Peyer's patch (tissue), 4 donors: ENCODE measurements around the gene CPNE6.

ENCODE experiments used
- CTCF ChIP-seq, 6 experiments: fragments of 450-650 bp in 4 of 6; fragments of 200-600 bp in 2 of 6; sonication (generic) in 1 of 6; IDR thresholded peaks; one replicate each; pipeline ENCODE4 v1.5.1; 2017 to 2019; ENCODE audit warnings: antibody characterized with exemption in 6 of 6, mild to moderate bottlenecking in 3 of 6, moderate library complexity in 1 of 6
- POLR2A ChIP-seq, 2 donors: fragments of 450-650 bp; IDR thresholded peaks; one replicate each; pipeline ENCODE4 v1.5.1; 2017; ENCODE audit warnings: antibody characterized with exemption in 2 of 2, mild to moderate bottlenecking in 2 of 2, moderate library complexity in 2 of 2

GRCh38 chr14:24051789-24052655, 19.3 kb upstream of the CPNE6 start, which contains the start of gene CARMIL3:
- TF ChIP-seq CTCF (IDR thresholded peaks at IDR 0.05) (peak in 2 of 6 experiments; percentile 18 to 22), POLR2A (IDR thresholded peaks at IDR 0.05) (peak in 1 of 2 donors; percentile 9)
